A673 (cell line): Measurements from ENCODE around the gene MIOS. TPM values are rescaled to one million over a fixed set of nuclear protein-coding genes. Genes with fewer than 3 reads are reported as not detected.

ENCODE experiments used
- BruUV-seq: library from RNA; stranded (reverse); fragments of 400-500 nt; replicated peaks from 2 replicates; lab custom pipeline; 2021; lab: Mats Ljungman, UMichigan
- CTCF ChIA-PET: fragments of 300-600 bp; sonication (Branson Sonifier 250); formaldehyde crosslinking; loops from one replicate; lab custom pipeline; 2022; ENCODE audit warnings: antibody characterized with exemption; lab: Charles Lee
- POLR2A ChIA-PET: fragments of 300-600 bp; sonication (Branson Sonifier 250); formaldehyde crosslinking; loops from one replicate; lab custom pipeline; 2022; ENCODE audit warnings: antibody characterized with exemption; ENCODE audit not compliant: low non-redundant PET; lab: Charles Lee
- DNase-seq: peaks from one replicate; pipeline ENCODE4 v3.0.0-alpha.2; 2015; ENCODE audit warnings: low spot score
- H3K27ac ChIP-seq: fragments of 200-600 bp; sonication (generic); 2 replicates; pipeline ENCODE4 v1.5.1; 2016; ENCODE audit warnings: mixed run types, low read depth, mild to moderate bottlenecking, mixed read lengths, antibody characterized with exemption, low read length; ENCODE audit not compliant: poor library complexity, severe bottlenecking
- H3K27me3 ChIP-seq: fragments of 200-600 bp; sonication (generic); replicated peaks from 2 replicates; pipeline ENCODE4 v1.6.1; 2017; ENCODE audit warnings: mixed run types, low read depth, mild to moderate bottlenecking, mixed read lengths, antibody characterized with exemption, low read length; ENCODE audit not compliant: insufficient read depth, poor library complexity
- H3K36me3 ChIP-seq: fragments of 200-600 bp; sonication (generic); 2 replicates; pipeline ENCODE4 v1.6.1; 2016; ENCODE audit warnings: mixed run types, mild to moderate bottlenecking, mixed read lengths, antibody characterized with exemption, low read length; ENCODE audit not compliant: insufficient read depth, poor library complexity, severe bottlenecking
- H3K4me1 ChIP-seq: fragments of 200-600 bp; sonication (generic); 2 replicates; pipeline ENCODE4 v1.6.1; 2017; ENCODE audit warnings: mixed run types, mild to moderate bottlenecking, mixed read lengths, antibody characterized with exemption, low read length; ENCODE audit not compliant: insufficient read depth, poor library complexity, severe bottlenecking
- H3K4me3 ChIP-seq: fragments of 200-600 bp; sonication (generic); 2 replicates; pipeline ENCODE4 v1.5.1; 2016; ENCODE audit warnings: low read depth, mixed run types, mild to moderate bottlenecking, mixed read lengths, low read length; ENCODE audit not compliant: poor library complexity, severe bottlenecking
- H3K9me3 ChIP-seq: fragments of 200-600 bp; sonication (generic); 2 replicates; pipeline ENCODE4 v1.6.1; 2016; ENCODE audit warnings: mixed run types, low read depth, mild to moderate bottlenecking, mixed read lengths, antibody characterized with exemption, low read length; ENCODE audit not compliant: poor library complexity, severe bottlenecking
- CTCF ChIP-seq: fragments of 300-800, 200-600 bp; sonication (generic); conservative IDR thresholded peaks from 2 replicates; pipeline ENCODE4 v1.5.1; 2017; ENCODE audit warnings: low read depth, mild to moderate bottlenecking, antibody characterized with exemption, low read length, moderate library complexity, mixed read lengths
- EZH2 ChIP-seq: fragments of 200-600 bp; sonication (generic); IDR thresholded peaks from 2 replicates; pipeline ENCODE4 v1.6.1; 2017; ENCODE audit warnings: borderline replicate concordance, low read depth, mild to moderate bottlenecking, mixed read lengths, antibody characterized with exemption, low read length; ENCODE audit not compliant: poor library complexity, severe bottlenecking
- intact Hi-C: fragments of 100-400 bp; cut with micrococcal nuclease; formaldehyde crosslinking; loops from one replicate; pipeline ENCODE4 v1.10.0; 2022; ENCODE audit not compliant: unreplicated experiment
- total RNA-seq: library from RNA; stranded (reverse); gene quantifications from 2 replicates; pipeline ENCODE4 v1.2.3, GENCODE V29; 2021

Gene MIOS
- total RNA-seq, 1 experiment from 2014 or later, result 19.2 TPM

- no peak for DNase-seq
These were observed 686 bp upstream of the MIOS start for GRCh38 chr7:7565746-7566650.

GRCh38 chr7:7567898-7568531 lies 1.3 kb downstream of the MIOS start:
- peaks cover 26% of the 10 kb centered on the region for H3K4me1 ChIP-seq
- BruUV-seq, result TSS peak; percentile 48
- no peak for TF ChIP-seq EZH2
- no peak for TF ChIP-seq CTCF
- ChIA-PET CTCF (no interaction called here), POLR2A (no interaction called here)
- intact Hi-C loops, result no loop called here
- H3K36me3 ChIP-seq, result no peaks in the 10 kb centered on the region
- H3K27me3 ChIP-seq, result no peaks in the 10 kb centered on the region
- DNase-seq, result no peak
- peak overlapping the region; percentile 94 for H3K27ac ChIP-seq
- peak overlapping the region; percentile 93 for H3K4me3 ChIP-seq
- no peaks in the 10 kb centered on the region for H3K9me3 ChIP-seq

More at GRCh38 chr7:7565746-7566650, 686 bp upstream of the MIOS start:
- no peaks in the 10 kb centered on the region for H3K36me3 ChIP-seq
- peak overlapping the region; percentile 93 for H3K4me3 ChIP-seq
- intact Hi-C loops, result no loop called here
- TF ChIP-seq CTCF (no peak), EZH2 (no peak)
- POLR2A ChIA-PET, result no interaction called here
- no TSS peak for BruUV-seq
- peaks cover 26% of the 10 kb centered on the region for H3K4me1 ChIP-seq
- H3K27me3 ChIP-seq, result no peaks in the 10 kb centered on the region
- no peaks in the 10 kb centered on the region for H3K9me3 ChIP-seq
- H3K27ac ChIP-seq, result peak overlapping the region; percentile 94
- CTCF ChIA-PET, result no interaction called here

- Histone ChIP-seq H3K27ac (peak overlapping the region; percentile 48), H3K9me3 (no peaks in the 10 kb centered on the region), H3K4me3 (peak overlapping the region; percentile 93), H3K36me3 (no peaks in the 10 kb centered on the region), H3K27me3 (no peaks in the 10 kb centered on the region), H3K4me1 (peaks cover 26% of the 10 kb centered on the region)
- no TSS peak for BruUV-seq
- POLR2A ChIA-PET, result no interaction called here
- CTCF ChIA-PET, result no interaction called here
- no peak for TF ChIP-seq CTCF
- no peak for TF ChIP-seq EZH2
- intact Hi-C loops, result no loop called here
- no peak for DNase-seq
These were observed 1.9 kb downstream of the MIOS start for GRCh38 chr7:7568553-7568952.
